ENCODE data around the gene MRTO4. TPM values are rescaled to one million over a fixed set of nuclear protein-coding genes. Genes with fewer than 3 reads are reported as not detected.

The MRTO4 gene
- total RNA-seq, 1 experiment from 2014 or later = 117 TPM

DNA sequence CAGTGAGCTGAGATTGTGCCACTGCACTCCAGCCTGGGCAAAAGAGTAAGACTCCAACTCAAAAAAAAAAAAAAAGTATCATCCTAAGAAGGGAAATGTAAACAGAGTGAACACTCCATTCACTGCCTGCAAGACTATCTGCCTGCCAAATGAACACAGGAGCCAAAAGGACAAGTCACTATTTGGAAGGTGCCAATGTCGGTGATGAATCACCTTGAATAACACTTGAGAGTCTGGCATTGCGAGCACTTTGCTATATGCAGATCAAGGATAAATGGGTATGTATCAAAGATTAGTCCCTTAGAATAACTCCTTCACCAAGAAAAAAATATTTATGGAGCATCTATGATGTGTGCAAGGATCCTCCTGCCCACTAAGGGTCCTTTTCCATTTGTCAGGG, 48.2 kb upstream of the MRTO4 start:
- no peaks in the 10 kb centered on the region for H3K27me3 ChIP-seq (ENCODE audit: low read length)
- ATAC-seq (peak; percentile 97), DNase-seq (peak; percentile 90)
- TF ChIP-seq EZH2 (IDR thresholded peaks at IDR 0.05; ENCODE audit: low read length, unreplicated experiment) (no peak), EZH2phosphoT487 (IDR thresholded peaks at IDR 0.05; ENCODE audit: borderline replicate concordance, low read length) (no peak)
- H3F3A ChIP-seq (ENCODE audit: low read length, unreplicated experiment) = no peaks in the 10 kb centered on the region
- no peaks in the 10 kb centered on the region for H3K9me3 ChIP-seq (ENCODE audit: low read length)
- no peak overlapping the region for H2AFZ ChIP-seq (ENCODE audit: low read length)
- peaks cover 22% of the 10 kb centered on the region for H3K36me3 ChIP-seq (ENCODE audit: low read depth, low read length)
- BruUV-seq (replicated peaks) = no TSS peak
- ChIA-PET POLR2A (ENCODE audit: unreplicated experiment) (no interaction called here), CTCF (no interaction called here)
- H3K4me3 ChIP-seq (ENCODE audit: low read length) = peak overlapping the region; percentile 17; the same call in 1 of the 2 replicates
- H3K79me2 ChIP-seq (ENCODE audit: low read length) = peaks cover 89% of the 10 kb centered on the region
- no peaks in the 10 kb centered on the region for H3K9me2 ChIP-seq (replicated peaks; ENCODE audit: low read length)
- H3K4me1 ChIP-seq (ENCODE audit: insufficient read depth, low read length) = peaks cover 33% of the 10 kb centered on the region
- peak overlapping the region; percentile 50 for H3K4me2 ChIP-seq (ENCODE audit: low read length)
- peak overlapping the region; percentile 30; the same call in 1 of the 2 replicates for H3K9ac ChIP-seq (ENCODE audit: low read length)
- H3K27ac ChIP-seq (ENCODE audit: low read length) = peak overlapping the region; percentile 80
- H4K20me1 ChIP-seq (ENCODE audit: low read length) = peaks cover 36% of the 10 kb centered on the region
- intact Hi-C loops (cut with micrococcal nuclease) = loop anchor here (2.0 kb wide), 1 partner anchor 41 kb away; no protein-coding TSS in a partner anchor

DNA sequence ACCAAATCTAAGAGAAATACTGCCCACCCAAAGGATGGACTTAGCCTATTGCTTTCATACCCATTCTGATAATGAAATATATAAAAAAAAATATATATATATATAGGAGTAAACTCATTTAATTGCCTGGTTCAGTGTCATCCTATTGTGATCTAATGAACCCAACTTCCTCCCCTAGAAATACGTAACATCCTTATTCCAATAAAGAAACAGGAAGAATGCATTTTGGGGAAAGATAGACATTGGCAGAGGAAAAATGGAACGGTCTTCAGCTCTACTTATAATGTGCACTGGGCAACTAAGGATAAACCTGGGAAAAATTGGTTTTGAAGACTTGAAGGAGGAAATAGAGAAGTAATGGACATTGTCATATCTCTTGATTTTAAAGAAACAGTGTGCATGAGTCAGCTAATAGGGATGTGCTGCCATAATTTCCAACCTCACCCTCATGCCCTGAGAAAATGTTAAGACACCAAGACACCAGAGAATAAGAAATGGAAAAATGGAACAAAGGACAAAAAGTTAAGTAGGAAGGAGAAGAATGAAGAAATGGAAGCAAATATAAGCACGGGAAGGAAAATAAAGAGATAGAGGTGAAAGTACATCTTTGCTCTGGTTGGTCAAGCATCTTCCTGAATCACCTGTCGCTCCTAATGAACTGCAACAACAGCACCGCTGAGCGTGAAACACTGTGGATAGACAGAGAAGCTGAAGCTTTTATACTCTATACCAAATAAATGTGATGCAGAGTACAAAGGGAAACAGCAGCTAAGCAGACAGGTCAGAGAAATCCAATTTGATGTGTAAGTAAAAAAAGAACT, 46.9 kb upstream of the MRTO4 start:
- no peak for ATAC-seq
- TF ChIP-seq EZH2phosphoT487 (IDR thresholded peaks at IDR 0.05; ENCODE audit: borderline replicate concordance, low read length) (no peak), EZH2 (IDR thresholded peaks at IDR 0.05; ENCODE audit: low read length, unreplicated experiment) (no peak), CTCF (conservative IDR thresholded peaks at IDR 0.05; ENCODE audit: low read depth, low read length) (no peak)
- H3K36me3 ChIP-seq (ENCODE audit: low read depth, low read length) = peaks cover 10% of the 10 kb centered on the region
- H3K4me1 ChIP-seq (ENCODE audit: insufficient read depth, low read length) = peaks cover 39% of the 10 kb centered on the region
- no TSS peak for BruUV-seq (replicated peaks)
- no peak overlapping the region for H3K27ac ChIP-seq (ENCODE audit: low read length)
- peak; percentile 8 for DNase-seq
- no peaks in the 10 kb centered on the region for H3K9me3 ChIP-seq (ENCODE audit: low read length)
- peaks cover 96% of the 10 kb centered on the region for H3K79me2 ChIP-seq (ENCODE audit: low read length)
- H3K9ac ChIP-seq (ENCODE audit: low read length) = no peak overlapping the region
- ChIA-PET CTCF (no interaction called here), POLR2A (ENCODE audit: unreplicated experiment) (no interaction called here)
- H3K4me2 ChIP-seq (ENCODE audit: low read length) = no peak overlapping the region
- H2AFZ ChIP-seq (ENCODE audit: low read length) = no peak overlapping the region
- H3K4me3 ChIP-seq (ENCODE audit: low read length) = no peak overlapping the region
- H3K27me3 ChIP-seq (ENCODE audit: low read length) = no peaks in the 10 kb centered on the region
- H3K9me2 ChIP-seq (replicated peaks; ENCODE audit: low read length) = no peaks in the 10 kb centered on the region
- peaks cover 48% of the 10 kb centered on the region for H4K20me1 ChIP-seq (ENCODE audit: low read length)
- intact Hi-C loops (cut with micrococcal nuclease) = no loop called here
- no peaks in the 10 kb centered on the region for H3F3A ChIP-seq (ENCODE audit: low read length, unreplicated experiment)

GRCh38 chr1:19205403-19205802, 46.2 kb upstream of the MRTO4 start:
- intact Hi-C loops (cut with micrococcal nuclease) = no loop called here
- Histone ChIP-seq H3K27ac (ENCODE audit: low read length) (no peak overlapping the region), H3K36me3 (ENCODE audit: low read depth, low read length) (peaks cover 7% of the 10 kb centered on the region), H3K4me2 (ENCODE audit: low read length) (no peak overlapping the region), H4K20me1 (ENCODE audit: low read length) (peaks cover 48% of the 10 kb centered on the region), H3K9ac (ENCODE audit: low read length) (no peak overlapping the region), H3K4me3 (ENCODE audit: low read length) (no peak overlapping the region), H2AFZ (ENCODE audit: low read length) (no peak overlapping the region), H3K27me3 (ENCODE audit: low read length) (no peaks in the 10 kb centered on the region), H3K9me3 (ENCODE audit: low read length) (no peaks in the 10 kb centered on the region), H3F3A (ENCODE audit: low read length, unreplicated experiment) (no peaks in the 10 kb centered on the region), H3K9me2 (replicated peaks; ENCODE audit: low read length) (no peaks in the 10 kb centered on the region), H3K4me1 (ENCODE audit: insufficient read depth, low read length) (peaks cover 39% of the 10 kb centered on the region), H3K79me2 (ENCODE audit: low read length) (peaks cover 95% of the 10 kb centered on the region)
- BruUV-seq (replicated peaks) = no TSS peak
- no peak for ATAC-seq
- no peak for DNase-seq
- ChIA-PET POLR2A (ENCODE audit: unreplicated experiment) (interaction anchor here (0.6 kb wide), 1 partner anchor 1383 kb away, joined by 20 read pairs; no protein-coding TSS in a partner anchor), CTCF (no interaction called here)
- TF ChIP-seq EZH2phosphoT487 (IDR thresholded peaks at IDR 0.05; ENCODE audit: borderline replicate concordance, low read length) = no peak

All from PC-3 (cell line).